Ramos (cell line): ENCODE measurements around the gene ZNF532.

Experiments
- in situ Hi-C: fragments of 300-500 bp; cut with MboI; formaldehyde crosslinking; loops from one replicate; pipeline ENCODE4 v1.14.3; 2022; ENCODE audit warnings: low sequenced_read_pairs; ENCODE audit not compliant: unreplicated experiment

Gene ZNF532

DNA sequence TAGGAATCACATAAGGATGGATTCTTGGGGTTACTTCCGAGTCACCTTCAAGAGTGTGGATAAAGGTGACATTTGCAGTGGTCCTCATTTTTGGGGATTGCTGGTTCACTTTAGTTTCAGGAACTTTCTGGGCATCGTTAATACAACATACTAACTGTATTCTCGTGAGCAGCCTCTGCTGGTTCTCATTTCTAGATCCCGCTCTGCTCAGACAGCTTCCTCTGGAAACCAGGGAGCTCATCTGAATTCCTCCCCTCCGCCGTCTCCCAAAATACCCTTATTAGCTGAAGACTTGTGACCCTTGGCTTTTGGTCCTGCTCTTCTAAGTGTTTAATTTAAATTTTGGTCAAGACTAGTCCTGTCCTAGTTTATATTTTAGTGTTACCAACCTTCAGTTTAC is 64.5 kb downstream of the ZNF532 start:
- in situ Hi-C loops: no loop called here

DNA sequence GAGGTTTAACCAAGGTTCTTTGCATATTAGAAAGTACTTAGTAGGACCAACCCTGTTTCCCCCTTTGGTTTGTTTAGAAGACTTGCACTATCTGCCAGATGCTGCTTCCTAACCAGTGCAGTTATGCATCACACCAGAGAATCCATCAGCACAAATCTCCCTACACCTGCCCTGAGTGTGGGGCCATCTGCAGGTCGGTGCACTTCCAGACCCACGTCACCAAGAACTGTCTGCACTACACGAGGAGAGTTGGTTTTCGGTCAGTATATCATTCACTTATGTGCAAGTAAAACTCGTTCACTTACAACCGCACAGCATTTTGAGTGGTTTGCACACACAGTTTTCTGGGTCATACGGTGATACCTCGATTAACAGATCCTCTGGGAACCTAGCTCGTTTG is 69.7 kb downstream of the ZNF532 start:
- in situ Hi-C loops: no loop called here

DNA sequence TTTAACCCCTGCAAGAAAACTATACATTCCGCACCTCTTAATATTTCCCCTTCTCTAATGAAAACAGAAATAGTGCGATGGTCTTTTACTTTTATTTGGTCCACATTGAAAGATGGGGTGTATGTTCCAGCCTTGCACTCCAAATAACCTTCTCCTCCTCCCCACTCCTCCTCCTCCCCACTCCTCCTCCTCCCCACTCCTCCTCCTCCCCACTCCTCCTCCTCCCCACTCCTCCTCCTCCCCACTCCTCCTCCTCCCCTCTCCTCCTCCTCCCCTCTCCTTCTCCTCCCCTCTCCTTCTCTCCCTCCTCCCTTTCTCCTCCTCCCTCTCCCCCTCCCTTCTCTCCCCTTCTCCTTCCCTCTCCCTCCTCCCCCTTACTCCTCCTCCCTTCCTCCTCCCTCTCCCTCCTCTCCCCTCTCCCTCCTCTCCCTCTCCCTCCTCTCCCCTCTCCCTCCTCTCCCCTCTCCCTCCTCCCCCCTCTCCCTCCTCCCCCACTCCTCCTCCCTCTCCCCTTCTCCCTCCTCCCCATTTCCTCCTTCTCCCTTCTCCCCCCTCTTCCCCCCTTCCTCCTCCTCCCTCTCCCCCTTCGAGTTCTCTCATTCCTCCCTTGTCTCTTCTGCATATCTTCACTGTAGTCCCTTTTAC is 70.4 kb downstream of the ZNF532 start:
- in situ Hi-C loops: no loop called here

DNA sequence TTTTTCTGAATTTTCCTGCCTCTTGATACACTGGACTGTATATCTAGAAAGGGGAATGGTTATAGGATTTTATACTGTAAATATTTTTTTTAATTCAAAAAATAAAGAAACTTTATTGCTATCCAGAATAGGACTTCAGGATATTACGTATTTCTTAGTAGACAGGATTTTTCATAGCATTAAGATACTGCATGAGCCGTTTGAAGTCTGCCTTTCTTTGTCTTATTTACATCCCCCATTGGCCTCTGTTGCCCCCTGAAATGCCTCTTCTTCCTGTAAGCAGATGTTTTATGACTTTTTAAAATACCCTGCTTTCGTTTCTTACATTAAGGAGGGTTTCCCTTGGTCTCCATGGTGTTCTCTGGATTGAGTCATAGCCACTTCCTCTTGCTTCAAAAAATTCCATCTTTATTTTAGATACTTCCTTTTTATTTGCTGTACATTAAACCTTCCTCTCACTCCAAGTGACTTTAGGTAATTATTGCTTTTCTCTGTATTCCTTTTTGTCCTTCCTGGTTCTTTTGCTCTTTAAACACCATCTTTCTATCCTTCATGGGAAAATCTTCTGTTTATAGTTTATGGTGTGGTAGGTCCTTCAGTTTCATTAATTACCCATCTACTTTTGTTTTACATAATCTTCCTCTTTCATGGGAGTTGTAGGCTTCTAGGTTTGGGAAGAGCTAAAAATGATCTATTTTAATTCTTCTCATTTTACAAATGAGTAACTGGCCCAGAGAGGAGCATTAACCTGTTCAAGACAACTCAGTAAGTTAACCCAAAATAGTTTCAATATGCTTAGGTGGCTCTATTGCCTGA is 72.6 kb downstream of the ZNF532 start:
- in situ Hi-C loops: no loop called here

DNA sequence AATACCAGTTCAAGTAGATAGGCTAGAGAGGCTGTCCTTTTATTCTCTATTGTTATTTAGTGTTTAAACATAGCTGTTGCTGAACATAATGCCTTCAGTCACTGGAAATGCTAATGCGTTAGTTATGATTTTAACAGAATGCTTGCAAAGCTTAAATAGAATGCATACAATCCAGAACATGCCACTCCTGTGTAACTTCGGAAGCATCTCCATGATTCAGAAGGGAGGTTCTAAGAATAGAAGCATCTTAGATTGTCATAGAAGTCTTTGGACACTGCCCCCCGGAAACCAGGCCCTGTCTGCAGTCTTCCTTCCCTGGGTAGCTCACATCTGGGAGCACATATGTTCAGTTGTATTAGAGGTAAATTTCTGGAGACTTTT is 73.2 kb downstream of the ZNF532 start:
- in situ Hi-C loops: no loop called here

DNA sequence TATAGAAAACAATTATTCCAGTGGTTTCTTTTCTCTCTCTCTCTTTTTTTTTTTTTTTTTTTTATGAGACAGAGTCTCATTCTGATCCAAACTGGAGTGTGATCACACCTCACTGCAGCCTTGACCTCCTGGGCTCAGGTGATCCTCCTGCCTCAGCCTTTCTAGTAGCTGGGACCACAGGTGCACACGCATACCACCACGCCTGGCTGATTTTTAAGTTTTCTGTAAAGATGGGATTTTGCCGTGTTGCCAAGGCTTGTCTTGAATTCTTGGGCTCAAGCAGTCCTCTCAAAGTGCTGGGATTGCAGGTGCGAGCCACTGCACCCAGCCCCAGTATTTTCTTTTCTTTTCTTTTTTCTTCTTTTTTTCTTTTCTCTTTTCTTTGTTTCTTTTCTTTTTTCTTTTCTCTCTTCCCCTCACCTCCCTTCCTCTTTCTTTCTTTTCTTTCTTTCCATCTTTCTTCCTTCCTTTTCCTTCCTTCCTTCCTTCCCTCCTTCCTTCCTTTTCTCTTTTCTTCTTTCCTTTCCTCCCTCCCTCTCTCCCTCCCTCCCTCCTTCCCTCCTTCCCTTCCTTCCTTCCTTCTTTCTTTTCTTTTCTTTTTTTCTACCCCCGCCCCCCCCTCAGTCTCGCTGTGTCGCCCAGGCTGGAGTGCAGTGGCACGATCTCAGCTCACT is 76.9 kb downstream of the ZNF532 start:
- in situ Hi-C loops: no loop called here

DNA sequence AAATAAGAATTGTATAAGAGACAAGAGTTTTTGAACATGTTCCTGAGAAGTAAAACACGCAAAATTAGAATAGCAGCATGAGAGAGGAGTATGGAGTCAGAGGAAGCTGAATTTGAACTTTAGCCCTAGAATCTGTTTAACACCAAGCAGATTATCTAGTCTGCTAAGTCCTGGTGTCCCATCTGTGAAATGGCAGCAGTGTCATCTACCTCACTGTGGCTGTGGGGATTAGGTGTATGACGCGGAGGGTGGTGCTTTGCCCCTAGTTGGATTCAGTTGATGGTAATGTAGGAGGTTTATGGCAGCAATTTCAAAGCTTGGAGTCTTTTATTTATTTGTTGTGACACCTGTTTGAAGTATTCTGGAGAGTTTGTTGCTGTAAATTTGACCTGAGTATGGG is 79.2 kb downstream of the ZNF532 start:
- in situ Hi-C loops: no loop called here

DNA sequence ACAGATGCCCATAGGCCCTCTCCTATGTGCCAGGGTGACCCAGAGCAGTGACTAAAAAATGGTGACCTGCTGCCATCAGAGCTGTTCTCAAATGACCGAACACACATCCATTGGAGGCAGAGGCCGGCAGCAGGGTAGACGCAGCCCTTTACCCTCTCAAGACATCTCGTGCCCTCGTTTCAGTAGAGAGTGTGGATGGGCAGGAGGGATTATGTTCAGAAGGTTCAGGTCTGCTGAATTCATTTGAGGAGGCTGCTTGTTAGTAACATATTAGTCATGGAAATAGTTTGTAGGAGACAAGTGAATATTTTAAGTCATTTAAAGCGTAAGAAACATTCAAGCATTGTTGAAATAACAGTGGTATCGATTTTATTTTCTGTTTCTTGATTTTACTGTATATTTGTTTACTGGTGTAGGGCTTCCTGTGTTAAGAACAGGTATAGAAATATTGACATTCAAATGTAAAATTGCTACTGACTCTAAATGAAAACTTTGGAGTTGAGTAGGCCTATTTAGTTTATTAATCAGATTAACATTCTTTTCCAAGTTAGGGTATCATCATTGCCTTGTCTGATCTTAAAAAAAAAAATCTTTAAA is 82.6 kb downstream of the ZNF532 start:
- in situ Hi-C loops: no loop called here

DNA sequence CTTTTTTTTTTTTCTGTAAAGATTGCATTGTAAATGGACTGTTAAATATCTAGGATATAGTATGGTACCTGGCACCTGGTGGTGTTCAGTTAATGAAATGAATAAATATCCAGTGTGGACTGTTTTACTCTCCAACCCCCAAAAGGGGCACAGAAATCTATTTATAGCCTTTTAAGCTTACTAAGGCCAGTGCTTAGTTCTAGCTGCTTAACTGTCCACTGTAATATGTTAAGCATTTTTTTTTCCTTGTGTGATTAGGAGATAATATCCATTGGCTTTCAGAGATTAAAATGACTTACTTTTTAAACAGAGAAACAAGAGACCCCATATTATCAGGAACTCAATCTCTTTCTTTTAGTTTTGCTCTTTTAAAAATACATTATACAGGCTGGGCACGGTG is 84.4 kb downstream of the ZNF532 start:
- in situ Hi-C loops: no loop called here

DNA sequence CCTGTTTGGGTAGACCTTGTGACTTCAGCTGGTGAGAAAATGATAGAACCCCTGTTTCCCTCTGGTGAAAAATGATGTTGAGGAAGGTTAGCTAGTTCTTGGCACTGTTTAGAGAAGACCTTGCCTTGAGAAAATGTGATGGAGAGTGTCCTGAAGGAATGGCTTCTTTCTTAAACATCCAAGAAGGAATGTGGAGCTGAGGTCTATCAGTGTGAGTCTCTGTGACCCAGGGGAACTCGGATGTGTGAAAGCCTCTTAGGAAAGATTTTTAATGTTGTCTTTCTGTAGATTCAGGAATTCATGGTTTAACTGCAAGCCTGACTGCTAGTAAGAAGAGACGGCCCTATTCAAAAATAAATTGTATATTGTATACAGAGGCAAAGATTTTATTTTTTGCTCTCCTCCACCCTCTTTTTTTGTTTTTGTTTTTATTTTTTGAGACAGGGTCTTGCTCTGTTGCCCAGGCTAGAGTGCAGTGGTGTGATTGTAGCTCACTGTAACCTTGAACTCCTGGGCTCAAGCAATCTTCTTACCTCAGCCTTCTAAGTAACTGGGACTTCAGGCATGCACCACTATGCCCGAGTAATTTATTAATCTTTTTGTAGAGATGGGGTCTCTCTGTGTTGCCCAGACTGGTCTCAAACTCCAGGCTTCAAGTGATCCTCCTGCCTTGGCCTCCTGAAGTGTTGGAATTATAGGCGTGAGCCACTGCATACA is 87.5 kb downstream of the ZNF532 start:
- in situ Hi-C loops: no loop called here

DNA sequence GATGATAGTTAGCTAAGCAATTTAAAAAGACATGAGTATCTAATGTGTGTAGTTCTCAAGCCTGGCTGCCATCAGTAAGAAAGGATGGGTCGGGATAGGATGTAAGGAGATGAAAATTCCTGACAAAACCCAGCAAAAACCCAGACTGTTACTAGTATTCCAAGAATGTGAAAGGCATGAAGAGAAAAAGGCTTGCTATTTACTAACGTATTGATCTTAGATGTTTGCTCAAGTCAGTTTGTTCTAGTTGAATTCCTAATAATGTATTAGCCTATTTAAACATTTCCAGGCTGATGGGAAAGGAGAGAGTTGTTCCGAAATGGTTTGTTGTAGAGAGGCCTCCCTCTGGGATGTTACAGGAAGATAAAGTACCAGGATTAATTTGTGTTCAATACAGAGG is 88.2 kb downstream of the ZNF532 start:
- in situ Hi-C loops: no loop called here

DNA sequence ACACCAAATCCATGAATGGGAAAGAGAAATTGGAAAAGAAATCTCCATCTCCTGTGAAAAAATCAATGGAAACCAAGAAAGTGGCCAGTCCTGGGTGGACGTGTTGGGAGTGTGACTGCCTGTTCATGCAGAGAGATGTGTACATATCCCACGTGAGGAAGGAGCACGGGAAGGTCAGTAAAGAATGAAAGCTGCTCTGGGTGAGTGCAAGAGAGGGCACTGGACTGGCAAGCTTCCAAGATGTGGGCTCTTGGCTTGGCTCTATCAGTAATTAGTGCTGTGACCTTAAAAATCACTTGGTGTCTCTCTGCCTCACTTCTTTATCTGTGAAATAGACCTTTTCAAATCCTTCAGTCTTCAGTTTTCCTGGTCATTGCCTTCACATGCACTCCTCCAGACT is 89.0 kb downstream of the ZNF532 start:
- in situ Hi-C loops: no loop called here

DNA sequence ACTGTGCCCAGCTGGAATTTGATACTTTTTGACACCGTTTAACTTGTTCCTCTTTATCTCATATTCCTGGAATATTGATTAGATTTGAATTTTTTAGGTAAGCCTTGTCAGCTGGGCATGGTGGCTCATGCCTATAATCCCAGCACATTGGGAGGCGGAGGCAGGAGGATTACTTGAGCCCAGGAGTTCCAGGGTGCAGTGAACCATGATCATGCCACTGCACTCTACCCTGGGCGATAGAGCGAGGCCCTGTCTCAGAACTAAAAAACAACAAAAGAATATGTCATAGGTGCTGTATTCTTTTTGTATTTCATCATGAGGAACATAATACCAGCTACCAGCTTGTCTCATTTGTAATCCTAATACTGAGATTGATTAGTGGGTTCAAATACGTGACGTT is 90.3 kb downstream of the ZNF532 start:
- in situ Hi-C loops: no loop called here

DNA sequence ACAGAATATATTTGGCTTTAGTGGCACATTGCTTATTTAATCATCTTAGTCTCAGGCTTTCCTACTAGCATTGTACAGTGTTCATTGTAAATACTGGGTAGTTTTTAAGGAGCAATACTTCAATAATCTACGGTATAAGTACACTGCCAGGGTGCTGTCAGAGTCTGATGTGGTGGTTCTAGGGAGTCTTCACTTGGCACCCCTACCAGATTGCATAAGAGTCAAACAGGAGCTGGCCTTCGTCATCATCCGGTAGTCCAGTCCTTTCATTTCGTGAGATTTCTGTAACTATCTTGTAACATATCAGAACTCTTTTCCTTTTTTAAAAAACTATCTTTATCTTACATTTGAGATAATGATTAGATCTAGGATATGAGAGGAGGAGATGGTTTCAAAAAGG is 91.1 kb downstream of the ZNF532 start:
- in situ Hi-C loops: no loop called here

DNA sequence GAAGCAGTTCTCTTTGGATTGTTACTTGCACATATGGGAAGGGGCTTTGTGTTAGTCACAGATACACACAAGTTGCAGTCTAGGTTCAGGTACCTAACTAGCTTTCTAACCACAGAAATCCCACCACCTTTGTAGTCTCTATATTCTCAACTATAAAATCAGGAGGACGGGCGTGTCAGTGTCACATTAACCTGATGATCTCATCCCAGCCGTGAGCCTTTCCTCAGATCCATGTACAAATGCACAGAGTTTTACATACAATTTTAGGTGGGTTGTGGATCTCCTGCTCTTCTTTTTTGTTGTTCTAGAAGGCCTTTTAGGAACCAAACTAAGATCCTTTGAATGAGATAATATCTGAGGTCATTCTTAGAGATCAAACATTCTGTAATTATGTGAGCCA is 94.0 kb downstream of the ZNF532 start:
- in situ Hi-C loops: no loop called here

DNA sequence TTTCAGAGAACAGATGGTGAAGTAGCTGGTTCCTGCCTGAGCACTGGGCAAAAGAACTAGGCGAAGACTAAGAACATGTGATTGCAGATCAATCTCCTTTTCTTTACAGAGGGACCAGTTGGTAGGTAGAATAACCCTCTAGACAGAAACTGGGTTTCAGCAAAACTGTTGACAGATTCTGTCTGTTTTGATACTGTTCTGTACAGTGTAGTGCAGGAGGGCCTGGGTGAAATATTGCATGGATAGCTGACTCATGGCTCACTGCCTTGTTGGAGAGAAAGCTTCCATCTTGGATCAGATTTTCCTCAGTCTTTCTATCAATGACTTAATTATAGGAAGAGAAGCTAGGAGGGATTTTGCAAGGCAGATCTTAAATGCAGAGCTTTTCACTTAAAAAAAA is 95.8 kb downstream of the ZNF532 start:
- in situ Hi-C loops: no loop called here

DNA sequence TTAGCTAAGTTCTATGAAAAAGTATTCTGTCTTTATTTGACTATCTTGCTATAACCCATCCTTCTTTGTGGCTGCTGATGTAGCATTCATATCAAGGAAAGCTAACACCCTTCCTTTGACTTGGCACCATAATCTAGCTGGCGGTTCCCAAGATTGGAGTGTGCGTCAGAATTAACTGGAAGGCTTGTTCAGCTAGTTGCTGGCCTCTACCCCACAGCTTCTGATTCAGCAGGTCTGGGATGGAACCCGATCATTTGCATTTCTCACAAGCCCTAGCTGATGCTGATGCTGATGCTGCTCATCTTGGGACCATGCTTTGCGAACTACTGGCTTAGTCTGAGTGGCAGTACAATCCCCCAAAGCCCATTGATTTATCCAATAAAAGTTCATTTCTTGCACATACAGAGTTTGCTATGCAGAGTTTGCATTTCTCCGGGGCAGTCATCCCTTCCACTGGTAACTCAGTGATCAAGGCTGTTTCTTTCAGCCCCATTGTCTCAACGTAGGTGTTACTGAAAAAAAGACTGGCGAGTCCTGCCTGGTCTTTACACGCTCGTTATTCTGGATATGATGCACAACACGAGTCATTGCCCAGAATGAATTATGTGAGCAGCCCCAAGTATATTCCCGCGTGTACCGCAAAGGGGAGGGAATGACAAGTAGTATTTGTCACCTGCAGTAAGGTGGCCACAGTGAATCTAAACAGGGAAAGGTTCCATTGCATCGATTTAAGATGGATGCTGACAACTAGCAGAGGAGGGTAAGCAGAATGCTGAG is 96.5 kb downstream of the ZNF532 start:
- in situ Hi-C loops: no loop called here

DNA sequence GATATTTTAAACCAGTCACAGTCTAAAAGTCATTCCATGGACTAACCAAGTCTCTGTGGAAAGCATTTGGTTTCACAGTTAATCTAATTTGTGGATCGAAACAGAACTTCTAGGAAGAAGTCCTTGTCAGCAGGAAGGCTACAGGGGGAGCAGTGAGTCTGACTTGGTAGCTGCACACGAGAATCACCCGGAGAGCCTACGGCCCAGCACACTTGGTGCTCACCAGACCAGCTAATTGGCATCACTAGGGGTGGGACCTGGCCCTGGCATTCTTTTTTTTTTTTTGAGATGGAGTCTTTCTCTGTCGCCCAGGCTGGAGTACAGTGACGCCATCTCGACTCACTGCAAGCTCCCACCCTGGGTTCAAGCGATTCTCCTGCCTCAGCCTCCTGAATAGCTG is 97.7 kb downstream of the ZNF532 start:
- in situ Hi-C loops: no loop called here

DNA sequence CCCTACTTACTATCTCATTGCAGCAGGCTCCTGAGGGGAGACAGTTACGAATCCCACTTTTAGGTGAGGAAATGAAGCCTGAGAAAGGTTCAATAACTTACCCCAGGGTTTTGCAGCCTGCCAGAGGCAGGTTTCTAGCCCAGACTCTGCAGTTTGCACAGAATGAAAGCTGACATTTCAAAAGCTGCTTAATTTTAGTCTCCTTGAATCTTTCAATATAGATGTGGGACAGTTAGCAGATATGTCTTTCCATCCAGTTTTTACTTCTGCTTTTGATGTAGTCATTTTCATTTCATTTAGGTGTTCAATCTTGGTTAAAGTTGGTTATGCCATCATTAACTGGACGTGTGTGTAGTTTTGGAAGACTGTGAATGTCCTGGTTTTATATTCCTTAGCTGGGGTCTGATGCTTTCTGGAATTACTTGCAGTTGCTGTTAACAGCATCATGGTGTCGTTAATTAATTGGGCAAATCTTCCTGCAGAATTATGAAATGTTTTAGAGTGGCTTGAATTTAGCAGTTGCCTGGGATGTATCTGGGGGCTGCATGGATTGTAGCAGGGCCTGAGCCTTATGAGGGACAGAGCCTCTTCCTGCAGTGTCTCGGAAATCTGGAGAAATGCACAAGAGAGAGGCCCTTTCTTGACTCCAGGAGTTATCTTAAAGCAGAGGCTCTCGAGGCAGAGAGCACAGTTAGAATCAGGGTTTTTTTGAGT is 100.8 kb downstream of the ZNF532 start:
- in situ Hi-C loops: no loop called here
